GM12878 (cell line): Measurements from ENCODE around the gene MMP14. TPM values are rescaled to one million over a fixed set of nuclear protein-coding genes. Genes with fewer than 3 reads are reported as not detected.

Experiments used
- ATAC-seq: fragments of 200-7000 bp; cut with Tn5 transposase; 3 replicates; pipeline ENCODE4 v1.9.1; 2020; ENCODE audit warnings: mild to moderate bottlenecking, moderate library complexity
- BruUV-seq: library from RNA; stranded (reverse); fragments of 400-500 nt; replicated peaks from 2 replicates; lab custom pipeline; 2021; lab: Mats Ljungman, UMichigan
- CTCF ChIA-PET: fragments of 300-600 bp; sonication (Branson Sonifier 250); formaldehyde crosslinking; extraction: SDS; loops from one replicate; lab custom pipeline; 2021; ENCODE audit warnings: inconsistent platforms; lab: Yijun Ruan, JAX
- POLR2A ChIA-PET: fragments of 350-600 bp; formaldehyde crosslinking; extraction: SDS; loops from one replicate; lab custom pipeline; 2021; ENCODE audit warnings: inconsistent platforms; lab: Charles Lee
- RAD21 ChIA-PET: fragments of 300-600 bp; sonication (Branson Sonifier 250); formaldehyde crosslinking; loops from one replicate; lab custom pipeline; 2023; ENCODE audit warnings: antibody characterized with exemption; ENCODE audit not compliant: unreplicated experiment; lab: Charles Lee
- SMC1A ChIA-PET: fragments of 300-600 bp; sonication (Branson Sonifier 250); formaldehyde crosslinking; loops from one replicate; lab custom pipeline; 2023; ENCODE audit not compliant: unreplicated experiment, uncharacterized antibody; lab: Charles Lee
- DNase-seq: peaks from one replicate; pipeline ENCODE4 v3.0.0-alpha.2; 2011; ENCODE audit warnings: low read depth, low spot score
- FAIRE-seq: peaks from 3 replicates; lab custom pipeline; 2011; peaks lifted over from hg19 to GRCh38; lab: Jason Lieb, UNC
- H2AFZ ChIP-seq: 2 replicates; pipeline ENCODE4 v1.6.0; 2011; ENCODE audit warnings: low read depth, low read length, control low read depth; ENCODE audit not compliant: control insufficient read depth
- H3K27ac ChIP-seq: 2 replicates; pipeline ENCODE4 v1.5.1; 2011; ENCODE audit warnings: control low read depth; ENCODE audit not compliant: control insufficient read depth, insufficient read depth
- H3K27me3 ChIP-seq, 2 experiments: replicated peaks in 1 of 2; 2 replicates each; pipeline versions ENCODE4 v1.6.0 to v1.6.1; 2011; ENCODE audit warnings: low read length in 1 of 2; ENCODE audit not compliant: control insufficient read depth in 2 of 2, insufficient read depth in 2 of 2
- H3K36me3 ChIP-seq, 2 experiments: 2 replicates each; pipeline ENCODE4 v1.5.1; 2011; ENCODE audit warnings: low read length in 1 of 2; ENCODE audit not compliant: control insufficient read depth in 2 of 2, insufficient read depth in 2 of 2
- H3K4me1 ChIP-seq: 2 replicates; pipeline ENCODE4 v1.6.1; 2011; ENCODE audit warnings: mild to moderate bottlenecking, low read length, moderate library complexity, mixed read lengths; ENCODE audit not compliant: control insufficient read depth, insufficient read depth
- H3K4me2 ChIP-seq: 2 replicates; pipeline ENCODE4 v1.6.0; 2011; ENCODE audit warnings: control low read depth; ENCODE audit not compliant: control insufficient read depth, insufficient read depth
- H3K4me3 ChIP-seq: fragments of 200-600 bp; sonication (generic); 2 replicates; pipeline ENCODE4 v1.5.1; 2016
- H3K79me2 ChIP-seq: 2 replicates; pipeline ENCODE4 v1.6.0; 2011; ENCODE audit warnings: low read length; ENCODE audit not compliant: control insufficient read depth, insufficient read depth
- H3K9ac ChIP-seq: 2 replicates; pipeline ENCODE4 v1.8.0; 2011; ENCODE audit warnings: low read length, control low read depth, mixed read lengths; ENCODE audit not compliant: control insufficient read depth, insufficient read depth
- H3K9me3 ChIP-seq: replicated peaks from 3 replicates; pipeline ENCODE4 v1.5.1; 2011; ENCODE audit warnings: mild to moderate bottlenecking, low read length; ENCODE audit not compliant: control insufficient read depth, insufficient read depth
- H4K20me1 ChIP-seq: 2 replicates; pipeline ENCODE4 v1.6.0; 2011; ENCODE audit not compliant: control insufficient read depth, insufficient read depth
- CBX3 ChIP-seq: fragments of 200-600 bp; sonication (generic); IDR thresholded peaks from 2 replicates; pipeline ENCODE4 v1.6.1; 2016; ENCODE audit warnings: low read depth, borderline replicate concordance
- CREB1 ChIP-seq: IDR thresholded peaks from 2 replicates; pipeline ENCODE4 v1.6.1; 2012; ENCODE audit warnings: low read depth, mild to moderate bottlenecking, inconsistent platforms
- ETV6 ChIP-seq, 2 experiments: fragments of 450-650 bp in 1 of 2; IDR thresholded peaks in 1 of 2; conservative IDR thresholded peaks in 1 of 2; 2 replicates each; pipeline ENCODE4 v1.6.1; 2014; ENCODE audit warnings: antibody characterized with exemption in 1 of 2, borderline replicate concordance in 1 of 2, low read depth in 1 of 2, mild to moderate bottlenecking in 1 of 2, moderate library complexity in 1 of 2
- HCFC1 ChIP-seq: fragments of 150-350 bp; IDR thresholded peaks from 2 replicates; pipeline ENCODE4 v1.6.1; 2014; ENCODE audit warnings: low read length
- HSF1 ChIP-seq: fragments of 150-350 bp; IDR thresholded peaks from 2 replicates; pipeline ENCODE4 v1.6.1; 2014; ENCODE audit warnings: mild to moderate bottlenecking, low read depth, low read length
- KLF5 ChIP-seq: fragments of 450-650 bp; IDR thresholded peaks from 2 replicates; pipeline ENCODE4 v1.6.1; 2014; ENCODE audit warnings: mild to moderate bottlenecking; ENCODE audit not compliant: partially characterized antibody
- NFYB ChIP-seq: IDR thresholded peaks from 2 replicates; pipeline ENCODE4 v1.6.1; 2011; ENCODE audit warnings: low read depth, mild to moderate bottlenecking, low read length, improper control_type of control experiment, moderate library complexity; ENCODE audit not compliant: insufficient read depth
- PML ChIP-seq: IDR thresholded peaks from 2 replicates; pipeline ENCODE4 v1.6.1; 2012; ENCODE audit warnings: low read length, inconsistent platforms
- RB1 ChIP-seq: fragments of 450-650 bp; formaldehyde crosslinking; IDR thresholded peaks from 2 replicates; pipeline ENCODE4 v1.6.1; 2017; ENCODE audit warnings: mild to moderate bottlenecking, borderline replicate concordance
- RCOR1 ChIP-seq: conservative IDR thresholded peaks from 2 replicates; pipeline ENCODE4 v1.6.1; 2012; ENCODE audit warnings: low read depth, low read length, improper control_type of control experiment
- TARDBP ChIP-seq: IDR thresholded peaks from 2 replicates; pipeline ENCODE4 v1.6.1; 2016; ENCODE audit warnings: borderline replicate concordance
- YY1 ChIP-seq: IDR thresholded peaks from 2 replicates; pipeline ENCODE4 v1.6.1; 2011; ENCODE audit warnings: low read depth, mild to moderate bottlenecking, low read length
- ZNF217 ChIP-seq: fragments of 450-650 bp; IDR thresholded peaks from 2 replicates; pipeline ENCODE4 v1.6.1; 2017; ENCODE audit warnings: antibody characterized with exemption, mild to moderate bottlenecking
- ZNF274 ChIP-seq: IDR thresholded peaks from one replicate; pipeline ENCODE4 v1.8.0; 2011; ENCODE audit not compliant: insufficient read length, insufficient read depth
- ZNF384 ChIP-seq: IDR thresholded peaks from 2 replicates; pipeline ENCODE4 v1.6.1; 2012; ENCODE audit warnings: low read depth, mild to moderate bottlenecking, low read length, improper control_type of control experiment, borderline replicate concordance
- WGBS: methylation state at CpG from one replicate; pipeline ENCODE4 v1.1.6; 2016; ENCODE audit warnings: low lambda C conversion rate; ENCODE audit not compliant: insufficient replicate concordance, insufficient coverage; ENCODE audit errors: missing lambda C conversion rate; 5-methylcytosine and 5-hydroxymethylcytosine counted together
- in situ Hi-C: fragments of 300-500 bp; cut with MboI; formaldehyde crosslinking; loops from 9 replicates; pipeline ENCODE4 v1.14.3; 2018; ENCODE audit warnings: mixed read lengths
- intact Hi-C: fragments of 100-400 bp; cut with micrococcal nuclease; formaldehyde crosslinking; loops from one replicate; pipeline ENCODE4 v1.14.2; 2022; ENCODE audit not compliant: unreplicated experiment
- polyA plus RNA-seq, 11 experiments: library from polyadenylated mRNA; depleted of rRNA in 4 of 11; unstranded in 6 of 11; stranded (reverse) in 5 of 11; fragments of >200 nt; fragmentation: Nextera tagmentation in 4 of 11; fragmentation: Illumina TruSeq in 1 of 11; extraction: Ambion mirVana in 4 of 11; extraction: Trizol in 1 of 11; gene quantifications; 1 replicate in 1 of 11; 2 replicates in 10 of 11; pipeline versions ENCODE4 v1.2.1 to v1.2.3, GENCODE V29; 2011 to 2016; ENCODE audit warnings: inconsistent platforms in 2 of 11, missing spikeins in 2 of 11, low read depth in 1 of 11
- total RNA-seq, 4 experiments: library from RNA; depleted of rRNA in 3 of 4; stranded (reverse); fragments of >200 nt in 3 of 4; fragmentation: Illumina TruSeq in 1 of 4; extraction: Trizol in 1 of 4; gene quantifications; 2 replicates each; pipeline versions ENCODE4 v1.2.1 to v1.2.3, GENCODE V29; 2013 to 2021
- TF ChIP-seq, protein P1 (sequence below), 3 experiments: IDR thresholded peaks in 2 of 3; conservative IDR thresholded peaks in 1 of 3; 2 replicates each; pipeline ENCODE4 v1.5.1; 2011; ENCODE audit warnings: low read depth in 3 of 3, low read length in 3 of 3, mild to moderate bottlenecking in 3 of 3, control low read depth in 2 of 3, moderate library complexity in 2 of 3, inconsistent platforms in 1 of 3, mixed read lengths in 1 of 3; ENCODE audit not compliant: control insufficient read depth in 2 of 3, insufficient read depth in 1 of 3; ENCODE audit errors: extremely low read depth in 1 of 3

The MMP14 gene
- total and polyA plus RNA-seq, 10 of the 15 experiments (the other 5 are each of a cell fraction or from before 2014, with no cell fraction given): 0.31 to 1.9 (median 0.70) TPM; not detected in 2

DNA sequence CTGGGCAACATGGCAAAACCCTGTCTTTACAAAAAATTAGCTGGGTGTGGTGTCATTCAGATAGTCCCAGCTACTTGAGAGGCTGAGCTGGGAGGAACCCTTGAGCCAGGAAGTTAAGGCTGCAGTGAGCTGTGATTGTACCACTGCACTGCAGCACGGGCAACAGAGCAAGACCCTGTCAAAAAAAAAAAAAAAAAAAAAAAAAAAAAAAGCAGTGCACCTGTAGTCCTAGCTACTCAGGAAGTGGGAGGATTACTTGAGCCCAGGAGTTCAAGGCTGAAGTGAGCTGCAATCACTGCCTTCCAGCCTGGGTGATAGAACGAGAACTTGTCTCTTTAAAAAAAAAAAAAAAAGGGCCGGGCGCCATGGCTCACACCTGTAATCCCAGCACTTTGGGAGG, 52.3 kb downstream of the MMP14 start:
- intact Hi-C loops: no loop called here
- no peaks in the 10 kb centered on the region for H3K9me3 ChIP-seq
- ATAC-seq: peak; percentile 22
- 0% methylated on average over 1 of the region's 4 CpGs for WGBS
- BruUV-seq: no TSS peak
- RAD21 ChIA-PET: interaction anchor here (0.6 to 4.2 kb wide), 28 partner anchors 11 to 1478 kb away, joined by 3 to 50 read pairs (median 4); partner anchors contain the start of genes HAUS4, LRP10, OXA1L and PRMT5
- peak overlapping the region; percentile 86 for H3K27ac ChIP-seq
- H3K36me3 ChIP-seq: no peaks in the 10 kb centered on the region; a peak in 1 of 4 replicates
- DNase-seq: peak; percentile 62
- no peaks in the 10 kb centered on the region for H4K20me1 ChIP-seq
- POLR2A ChIA-PET: interaction anchor here (0.6 to 6.0 kb wide), 21 partner anchors 11 to 1506 kb away, joined by 3 to 51 read pairs (median 4); partner anchors contain the start of genes LRP10, OXA1L, PABPN1 and PRMT5
- CTCF ChIA-PET: interaction anchor here (0.6 to 10.8 kb wide), 16 partner anchors 11 to 333 kb away, joined by 3 to 174 read pairs (median 6); partner anchors contain the start of genes HAUS4, LRP10 and PRMT5
- H3K4me1 ChIP-seq: peaks cover 34% of the 10 kb centered on the region
- SMC1A ChIA-PET: interaction anchor here (0.6 to 9.5 kb wide), 20 partner anchors 8 to 569 kb away, joined by 3 to 110 read pairs (median 4); partner anchors contain the start of genes HAUS4 and LRP10
- peak overlapping the region; percentile 89 for H3K4me2 ChIP-seq
- H3K79me2 ChIP-seq: peaks cover 5% of the 10 kb centered on the region
- peak overlapping the region; percentile 91 for H3K4me3 ChIP-seq
- peak overlapping the region; percentile 88; the same call in 1 of the 2 replicates for H3K9ac ChIP-seq
- no peak overlapping the region for H2AFZ ChIP-seq
- in situ Hi-C loops: no loop called here
- TF ChIP-seq RB1 (no peak), ETV6 (conservative IDR thresholded peaks at IDR 0.05 in 1 of 2, IDR thresholded peaks at IDR 0.05 in 1 of 2; ENCODE audit: borderline replicate concordance in 1 of 2, low read depth in 1 of 2) (no peak), KLF5 (no peak), ZNF384 (peak; percentile 82), YY1 (0 out of 2 replicates have a peak, but pooled peaks have one; percentile 23), TARDBP (no peak), RCOR1 (no peak), CREB1 (no peak), NFYB (no peak), ZNF217 (no peak), HSF1 (no peak), HCFC1 (no peak), ZNF274 (no peak), CBX3 (no peak), PML (no peak)
- TF ChIP-seq, protein P1, sequence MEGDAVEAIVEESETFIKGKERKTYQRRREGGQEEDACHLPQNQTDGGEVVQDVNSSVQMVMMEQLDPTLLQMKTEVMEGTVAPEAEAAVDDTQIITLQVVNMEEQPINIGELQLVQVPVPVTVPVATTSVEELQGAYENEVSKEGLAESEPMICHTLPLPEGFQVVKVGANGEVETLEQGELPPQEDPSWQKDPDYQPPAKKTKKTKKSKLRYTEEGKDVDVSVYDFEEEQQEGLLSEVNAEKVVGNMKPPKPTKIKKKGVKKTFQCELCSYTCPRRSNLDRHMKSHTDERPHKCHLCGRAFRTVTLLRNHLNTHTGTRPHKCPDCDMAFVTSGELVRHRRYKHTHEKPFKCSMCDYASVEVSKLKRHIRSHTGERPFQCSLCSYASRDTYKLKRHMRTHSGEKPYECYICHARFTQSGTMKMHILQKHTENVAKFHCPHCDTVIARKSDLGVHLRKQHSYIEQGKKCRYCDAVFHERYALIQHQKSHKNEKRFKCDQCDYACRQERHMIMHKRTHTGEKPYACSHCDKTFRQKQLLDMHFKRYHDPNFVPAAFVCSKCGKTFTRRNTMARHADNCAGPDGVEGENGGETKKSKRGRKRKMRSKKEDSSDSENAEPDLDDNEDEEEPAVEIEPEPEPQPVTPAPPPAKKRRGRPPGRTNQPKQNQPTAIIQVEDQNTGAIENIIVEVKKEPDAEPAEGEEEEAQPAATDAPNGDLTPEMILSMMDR (IDR thresholded peaks at IDR 0.05 in 2 of 3, conservative IDR thresholded peaks at IDR 0.05 in 1 of 3; ENCODE audit: control insufficient read depth in 2 of 3, extremely low read depth in 1 of 3, insufficient read depth in 1 of 3, low read depth in 3 of 3, low read length in 3 of 3): no peak
- no peaks in the 10 kb centered on the region for H3K27me3 ChIP-seq
- FAIRE-seq: no peak
